GM19238 (cell line): Measurements from ENCODE around the gene BLNK.

ENCODE experiments used
- DNase-seq: peaks from one replicate; pipeline ENCODE4 v3.0.0; 2011; ENCODE audit warnings: low spot score; ENCODE audit not compliant: insufficient read length

The BLNK gene

DNA sequence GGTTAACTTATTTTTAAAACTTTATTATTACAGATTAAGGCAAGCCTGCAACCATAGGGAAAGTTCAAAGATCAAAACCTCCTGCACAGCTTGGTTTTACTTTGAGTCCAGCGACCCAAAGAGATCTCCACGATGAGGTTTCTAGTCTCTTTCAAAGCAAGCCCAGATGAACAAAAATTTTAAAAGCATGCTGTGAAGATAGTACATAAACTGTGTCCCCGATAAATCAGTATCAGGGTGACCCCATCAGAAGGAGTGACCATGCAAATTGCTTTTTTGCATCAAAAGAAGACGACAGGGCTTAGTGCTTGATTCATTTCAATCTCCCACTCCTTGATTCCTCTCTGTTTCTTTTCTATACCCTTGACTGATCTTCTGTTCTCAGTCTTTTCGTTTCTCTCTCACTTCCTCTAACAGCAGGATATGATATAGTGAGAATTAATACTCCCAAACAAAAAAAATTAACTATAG, 16.8 kb upstream of the BLNK start:
- DNase-seq, result no peak

DNA sequence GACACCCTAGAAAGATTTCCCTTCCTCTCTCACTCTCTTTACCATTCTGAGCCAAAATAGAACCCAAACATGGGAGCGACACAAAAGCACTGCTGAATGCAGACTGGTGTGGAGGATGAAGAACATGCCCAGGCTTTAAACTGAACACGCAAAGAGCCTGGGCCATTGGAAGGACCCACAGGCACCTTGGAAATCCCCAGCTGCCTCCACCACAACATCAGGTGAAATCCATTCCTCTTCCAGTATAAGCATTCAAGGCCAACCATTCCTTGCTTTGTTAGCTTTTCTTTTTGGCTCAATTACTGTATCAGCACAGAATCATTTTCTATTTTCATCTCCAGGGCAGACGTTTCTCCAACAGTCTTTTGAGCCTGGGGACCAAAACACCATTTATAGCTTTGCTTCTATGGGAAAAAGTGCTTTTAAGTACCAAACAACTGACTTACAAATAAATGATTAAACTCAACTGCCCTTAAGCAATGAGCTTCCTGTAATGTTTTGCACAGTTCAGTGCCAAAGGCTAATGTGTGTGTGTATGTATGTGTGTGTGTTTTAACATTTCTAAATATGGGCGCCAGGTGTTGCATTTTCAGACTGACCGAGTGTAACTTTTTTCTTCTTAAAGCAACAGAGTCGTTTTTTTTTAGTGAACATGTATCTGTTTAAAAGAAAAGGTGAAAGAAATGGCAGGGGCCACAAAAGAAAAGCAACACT, 16.2 kb upstream of the BLNK start:
- no peak for DNase-seq

DNA sequence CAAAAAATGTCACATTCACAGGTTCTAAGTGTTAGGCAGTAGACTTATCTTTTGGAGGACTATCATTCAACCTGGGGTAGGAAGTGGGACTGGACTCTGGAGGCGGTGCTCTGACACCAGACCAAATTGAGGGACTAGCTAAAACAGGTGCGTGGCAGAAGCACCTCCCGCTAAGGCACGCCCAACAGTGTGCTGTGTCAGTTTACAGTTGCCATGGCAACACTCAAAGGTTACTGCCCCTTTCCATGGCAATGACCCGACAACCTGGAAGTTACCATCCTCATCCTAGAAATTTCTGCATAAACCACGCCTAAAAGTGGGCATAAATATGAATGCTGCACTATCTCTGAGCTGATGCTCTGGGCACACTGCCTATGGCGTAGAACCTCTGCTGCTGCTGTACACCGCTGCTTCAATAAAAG, 14.0 kb upstream of the BLNK start:
- DNase-seq, result no peak

DNA sequence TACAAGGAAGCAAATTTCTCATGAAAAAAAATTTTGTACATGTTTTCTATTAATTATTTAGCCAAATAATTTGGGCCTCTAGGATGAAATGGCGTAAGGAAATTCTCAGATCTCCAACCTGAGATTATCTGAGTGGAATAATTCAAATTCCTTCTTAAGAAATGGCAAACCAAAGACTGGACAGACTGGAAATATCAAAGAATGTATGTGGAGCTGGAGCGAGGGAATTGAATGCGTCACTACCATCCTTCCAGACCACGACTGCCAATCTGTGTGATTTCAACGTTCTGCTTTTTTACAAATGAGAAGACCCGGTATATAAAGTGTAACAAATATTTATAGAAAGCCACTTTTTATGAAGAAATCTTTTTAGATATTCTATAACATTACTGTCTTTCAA, 12.4 kb upstream of the BLNK start:
- no peak for DNase-seq

DNA sequence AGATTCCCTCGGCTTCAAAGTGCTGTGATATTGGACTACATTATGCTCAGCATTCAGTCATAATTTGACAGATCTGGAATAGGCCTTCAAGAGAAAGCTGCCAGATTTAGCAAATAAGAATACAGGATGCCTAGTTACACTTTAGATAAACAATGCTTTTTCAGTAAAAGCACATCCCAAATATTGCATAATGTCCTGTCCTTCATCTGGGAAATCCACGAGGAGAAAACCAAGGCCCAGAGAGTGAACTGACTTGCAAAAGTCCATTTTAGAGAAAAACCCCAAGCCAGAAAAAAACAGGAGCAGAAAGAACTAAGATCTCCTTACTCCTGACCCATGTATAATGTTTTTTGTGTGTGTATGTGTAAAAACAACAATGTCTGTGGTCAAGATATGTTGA, 12.0 kb upstream of the BLNK start:
- DNase-seq, result no peak

DNA sequence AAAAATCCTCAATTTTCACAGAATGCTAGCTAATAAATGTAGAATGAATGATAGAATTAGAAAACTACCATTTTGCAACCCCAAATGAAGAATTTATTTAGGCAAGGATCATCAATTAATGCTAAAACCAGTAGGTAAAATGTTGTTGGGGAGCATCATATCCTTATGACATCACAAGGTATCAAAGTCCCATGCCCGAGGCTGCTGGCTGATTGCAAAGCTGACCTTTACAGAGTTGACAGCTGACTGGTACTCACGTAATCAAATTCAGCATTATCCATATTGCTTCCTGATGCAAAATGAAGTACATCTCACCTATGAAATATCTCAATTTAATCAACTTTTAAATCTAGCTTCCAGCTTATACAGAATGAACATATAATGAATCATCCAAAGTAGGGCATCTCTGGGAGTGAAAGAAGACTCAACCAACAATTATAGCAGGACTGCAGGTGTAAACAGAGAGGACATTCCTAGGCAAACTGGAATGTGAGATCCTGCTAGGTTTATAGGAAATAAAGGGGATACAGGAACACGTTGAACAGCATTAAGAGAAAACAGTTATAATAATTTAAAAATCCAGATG, 10.2 kb upstream of the BLNK start:
- no peak for DNase-seq

DNA sequence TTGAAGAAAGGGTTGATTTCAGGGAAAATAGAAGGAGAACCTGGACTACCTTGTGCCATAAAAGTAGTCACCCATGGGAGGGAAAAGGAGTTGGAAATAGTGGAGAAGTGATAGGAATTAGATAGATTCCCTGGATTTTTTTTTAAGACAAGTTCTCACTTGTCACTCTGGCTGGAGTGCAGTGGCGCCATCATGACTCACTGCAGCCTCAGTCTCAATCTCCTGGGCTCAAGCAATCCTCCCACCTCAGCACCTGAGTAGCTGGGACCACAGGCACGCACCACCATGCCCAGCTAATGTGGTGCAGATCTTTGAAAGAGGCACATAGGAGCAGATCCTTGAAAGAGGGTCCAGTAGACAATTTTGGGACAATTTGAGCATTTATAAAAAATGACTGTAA, 9.5 kb upstream of the BLNK start:
- no peak for DNase-seq

DNA sequence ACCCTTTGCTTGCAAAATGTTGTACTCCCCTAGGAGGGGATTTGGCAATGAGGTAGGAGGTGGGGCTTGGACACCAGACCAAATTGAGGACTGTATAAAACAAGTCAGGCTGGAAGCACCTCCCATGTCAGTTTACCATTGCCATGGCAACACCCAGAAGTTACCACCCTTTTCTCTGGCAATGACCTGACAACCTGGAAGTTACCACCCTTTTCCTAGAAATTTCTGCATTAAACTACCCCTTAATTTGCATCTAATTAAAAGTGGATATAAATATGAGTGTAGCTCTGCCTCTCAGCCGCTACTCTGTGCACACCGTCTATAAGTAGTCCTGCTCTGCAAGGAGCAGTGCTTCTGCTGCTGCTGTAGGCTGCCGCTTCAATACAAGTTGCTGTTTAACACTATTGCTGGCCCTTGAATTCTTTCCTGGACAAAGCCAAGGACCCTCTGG, 7.8 kb upstream of the BLNK start:
- DNase-seq, result no peak

DNA sequence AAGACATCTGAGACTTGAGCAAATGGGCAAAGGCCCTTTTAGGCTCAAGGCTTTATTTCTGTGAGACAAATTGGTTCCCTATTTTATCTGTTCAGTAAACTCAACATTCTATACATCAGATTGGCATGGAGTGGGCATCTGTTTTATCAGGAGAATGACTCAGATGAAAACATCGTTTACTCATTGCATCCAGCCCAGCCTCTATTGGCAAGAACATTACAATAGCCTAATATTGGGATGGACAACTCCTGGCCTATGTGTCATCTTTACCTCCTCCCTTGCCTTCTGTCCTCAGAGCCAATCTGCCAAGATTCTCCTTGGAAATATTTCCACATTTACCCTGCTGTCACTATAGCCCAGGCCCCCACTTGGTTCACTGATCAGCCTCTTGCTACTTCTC, 5.5 kb upstream of the BLNK start:
- DNase-seq, result no peak

DNA sequence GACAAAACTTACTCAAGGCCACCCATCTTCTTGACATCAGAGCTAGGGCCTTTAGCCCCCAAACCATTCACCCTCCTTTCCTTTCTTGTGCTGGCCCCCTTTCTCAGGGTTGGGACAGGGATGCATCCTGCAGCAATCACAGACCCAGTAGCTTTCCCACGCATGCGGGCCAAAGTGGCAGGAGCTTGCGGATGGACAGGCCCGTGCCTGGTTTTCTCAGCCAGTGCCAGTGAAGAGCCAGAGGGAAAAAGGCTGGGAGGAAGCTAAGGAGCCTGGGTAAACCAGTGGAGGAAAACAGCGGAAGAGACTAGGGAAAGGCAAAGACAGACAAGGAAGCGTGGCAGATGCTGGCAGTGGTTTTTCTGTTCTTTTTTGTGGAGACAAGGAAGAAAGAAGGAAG, 5.1 kb upstream of the BLNK start:
- DNase-seq, result no peak

DNA sequence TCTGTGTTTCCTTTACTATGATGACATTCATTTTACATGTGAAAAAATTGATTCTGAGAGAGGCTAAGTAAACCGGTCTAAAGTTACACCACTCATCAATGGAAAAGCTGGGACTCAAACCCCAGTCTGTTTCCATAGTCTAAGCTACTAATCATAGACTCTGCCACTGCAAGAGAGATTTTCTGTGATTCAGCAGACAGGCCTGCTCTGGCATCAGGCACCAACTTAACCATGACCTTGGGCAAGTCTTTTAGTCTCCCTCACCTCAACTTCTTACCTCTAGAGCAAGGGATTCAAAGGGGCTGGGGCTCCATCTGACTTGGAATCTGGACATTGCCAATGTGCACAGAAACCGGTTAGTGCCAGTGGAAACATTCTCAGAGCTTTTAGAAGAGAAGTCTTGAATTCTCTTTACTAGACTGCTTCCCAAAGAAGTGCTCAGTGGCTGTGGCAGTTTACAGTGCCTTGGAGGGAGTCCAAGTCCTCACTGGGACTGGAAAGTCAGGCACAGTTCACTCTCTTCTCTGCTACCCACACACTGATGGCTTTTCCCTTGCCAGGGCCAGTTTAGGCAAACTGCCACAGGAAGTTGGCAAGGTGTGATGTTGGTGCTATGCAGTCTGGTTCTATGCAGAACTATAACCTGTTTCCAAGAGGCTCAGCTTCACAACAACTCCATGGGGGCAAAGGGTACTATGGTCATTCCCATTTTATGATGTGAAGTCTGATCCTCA, 4.5 kb upstream of the BLNK start:
- no peak for DNase-seq

DNA sequence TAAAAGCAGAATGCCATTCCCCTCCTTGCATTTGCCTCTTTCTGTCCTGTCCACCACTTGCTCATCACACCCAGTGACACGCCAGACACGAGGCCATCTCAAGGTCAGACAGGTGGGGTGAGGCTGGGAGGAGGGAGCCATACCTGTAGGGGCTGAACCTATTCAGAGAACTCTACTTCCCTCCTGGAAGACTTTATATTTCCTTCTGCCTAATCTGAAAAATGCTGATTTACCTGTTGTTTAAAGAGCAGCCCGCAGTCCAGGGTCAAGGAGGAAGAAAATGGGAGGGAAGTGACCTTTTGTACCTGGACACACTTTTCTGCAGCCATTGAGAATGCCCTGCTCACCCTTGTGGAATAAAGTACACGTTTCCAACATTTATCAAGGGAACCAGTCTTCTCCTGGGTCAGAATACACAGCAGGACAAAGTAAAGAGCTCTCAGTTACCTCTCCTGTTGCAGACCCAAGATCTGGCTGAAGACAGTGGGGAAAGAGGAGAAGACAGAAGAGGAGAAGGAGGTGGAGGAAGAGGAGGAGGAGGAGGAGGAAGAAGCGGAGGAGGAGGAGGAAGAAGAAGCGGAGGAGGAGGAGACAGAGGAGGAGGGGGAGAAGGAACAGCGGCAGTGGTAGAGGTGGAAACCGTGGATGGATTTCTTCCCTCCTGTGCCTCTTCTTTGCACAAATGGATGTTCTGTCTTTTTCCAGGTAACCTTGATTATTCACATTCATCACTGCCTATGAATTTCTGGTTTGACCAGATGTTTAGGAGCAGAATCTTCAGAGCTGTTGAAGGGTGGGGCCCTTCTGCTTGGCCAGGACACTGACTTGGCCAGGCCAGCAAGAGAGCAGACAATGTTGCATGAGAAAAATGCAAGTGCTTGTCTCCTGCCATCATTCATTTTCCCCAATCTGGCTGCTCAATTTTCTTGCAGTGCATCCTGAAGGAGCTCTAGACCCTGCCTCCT, 1.2 kb upstream of the BLNK start:
- no peak for DNase-seq

DNA sequence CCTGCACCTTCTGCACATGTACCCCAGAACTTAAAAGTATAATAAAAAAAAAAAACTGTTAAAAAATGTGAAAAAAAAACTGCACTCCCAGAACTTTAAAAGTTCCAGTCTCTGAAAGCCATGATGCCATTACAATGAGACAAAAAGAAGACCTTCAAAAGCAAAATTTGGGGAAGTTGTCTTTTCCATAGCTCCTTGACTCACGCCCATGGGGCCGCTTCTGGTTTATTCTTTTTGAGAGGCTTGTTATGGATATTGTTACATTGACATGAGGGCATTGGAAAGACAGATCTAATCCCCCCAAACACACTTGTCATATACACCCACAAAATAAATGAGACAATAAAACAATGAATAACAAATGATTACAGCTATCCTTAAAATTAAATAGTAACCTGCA, 798 bp downstream of the BLNK start:
- no peak for DNase-seq

DNA sequence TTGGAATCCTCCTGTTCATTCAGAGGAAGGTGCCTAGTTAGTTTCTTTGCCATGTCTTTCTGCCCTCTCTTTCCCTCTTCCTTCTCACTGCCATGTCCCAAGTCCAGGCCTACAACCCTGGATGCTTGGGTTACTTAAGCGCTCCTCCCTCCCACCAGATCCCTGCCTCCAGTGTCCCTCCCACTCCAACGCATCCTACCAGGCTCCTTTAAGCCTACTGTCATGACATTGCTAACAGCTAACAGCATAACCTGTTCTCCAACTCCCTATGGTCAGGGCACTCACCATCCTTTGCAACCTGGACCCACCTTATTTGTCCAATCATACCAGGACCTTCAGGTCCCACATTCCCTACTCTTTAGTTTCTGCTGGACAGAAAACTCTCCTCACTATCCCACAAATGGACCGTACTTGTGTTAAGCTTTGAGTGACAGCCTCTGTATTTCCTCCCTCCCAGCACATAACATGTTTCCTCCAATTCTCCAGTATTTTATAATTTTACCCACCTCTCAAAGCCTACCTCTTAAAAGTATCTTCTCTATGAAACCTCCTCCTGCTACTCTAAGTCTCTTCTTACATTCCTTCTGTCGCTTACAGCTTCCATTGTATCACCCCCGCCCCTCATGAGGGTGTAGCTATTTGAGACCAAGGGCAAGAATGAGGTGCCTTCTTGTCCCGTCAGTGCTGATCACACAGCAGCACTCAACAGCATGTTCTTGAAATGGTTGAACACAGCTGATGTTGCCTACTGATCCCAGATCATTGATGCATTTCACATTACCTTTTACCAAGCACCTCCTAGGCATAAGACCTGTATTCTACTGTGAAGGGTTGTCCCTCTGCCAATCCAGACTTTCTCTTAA, 1.7 kb downstream of the BLNK start:
- no peak for DNase-seq

DNA sequence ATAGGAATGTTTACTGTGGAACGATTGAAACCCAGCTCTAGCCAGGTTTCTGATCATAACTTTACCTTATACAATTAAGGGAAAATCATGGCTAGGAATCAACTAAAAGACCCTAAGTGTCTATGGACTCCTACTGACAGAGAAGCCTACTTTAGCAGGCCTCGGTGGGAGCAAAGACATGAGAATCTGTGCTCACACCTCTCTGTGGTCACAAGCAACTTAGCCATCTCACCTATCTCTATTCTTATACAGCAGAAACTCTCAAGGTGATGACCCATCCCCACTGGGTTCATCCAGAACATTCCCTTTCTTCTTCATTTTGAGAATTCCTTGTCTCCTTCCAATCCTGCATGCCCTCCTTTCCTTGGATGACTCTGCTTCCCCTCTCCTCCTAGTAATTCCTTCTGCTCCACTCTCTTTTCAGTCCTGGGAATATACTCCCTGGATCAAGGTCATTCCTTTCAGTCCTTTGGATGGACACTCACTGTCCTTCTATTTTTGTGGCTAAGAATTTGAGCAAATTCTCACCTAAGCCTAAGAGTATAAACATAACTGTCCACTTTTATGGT, 2.9 kb downstream of the BLNK start:
- DNase-seq, result no peak

DNA sequence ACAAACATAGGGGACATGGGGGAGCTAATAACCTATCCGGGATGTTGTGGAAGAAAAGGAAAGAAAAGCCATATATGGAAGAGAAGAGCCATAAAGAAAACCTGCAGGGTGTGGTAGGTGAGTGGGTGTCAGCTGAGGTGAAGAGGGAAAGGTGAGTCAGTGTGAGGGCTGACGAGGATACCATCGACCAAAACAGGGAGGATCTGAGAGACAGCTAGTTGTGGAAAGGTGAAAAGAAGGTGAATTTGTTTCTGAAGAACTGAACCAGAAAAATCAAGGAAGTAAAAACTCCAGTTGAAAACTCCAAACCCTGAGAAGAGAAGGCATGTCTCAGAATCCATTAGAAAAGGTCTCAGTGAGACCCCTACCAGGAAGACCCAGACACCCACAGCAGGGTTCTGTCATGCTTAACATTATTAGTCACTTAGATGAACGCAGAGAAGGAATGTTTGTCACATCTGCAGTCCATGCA, 4.1 kb downstream of the BLNK start:
- no peak for DNase-seq

DNA sequence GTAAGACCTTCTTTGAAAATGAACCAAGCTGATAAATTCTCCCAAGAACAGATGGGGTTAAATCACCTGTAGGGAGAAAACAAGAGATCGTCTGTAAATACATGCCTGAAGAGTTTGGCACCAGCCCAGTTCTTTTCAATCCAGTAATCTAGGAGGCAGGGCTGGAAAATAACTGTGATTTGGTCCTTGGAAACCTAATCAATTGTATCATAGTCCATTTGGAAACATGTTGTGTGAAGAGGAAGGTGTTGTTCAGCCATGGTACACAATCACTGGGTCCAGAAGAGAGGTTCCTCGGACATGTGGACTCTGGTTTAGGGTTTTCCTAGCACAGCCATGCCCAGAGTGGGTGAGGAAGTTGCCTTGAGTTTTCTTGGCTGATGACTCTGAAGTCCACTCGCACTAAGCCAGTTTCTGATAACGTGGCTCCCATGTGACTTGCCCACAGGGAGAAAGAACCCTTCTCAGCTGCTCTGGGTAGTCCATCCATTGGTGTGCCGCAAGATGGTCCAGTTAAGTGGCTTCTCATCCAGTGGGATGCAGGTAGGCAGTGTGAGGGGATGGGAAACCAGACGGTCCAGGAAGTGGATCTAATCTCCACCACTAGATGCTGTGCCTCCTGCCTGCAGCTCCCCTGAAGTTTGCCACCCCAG, 5.1 kb downstream of the BLNK start:
- no peak for DNase-seq

DNA sequence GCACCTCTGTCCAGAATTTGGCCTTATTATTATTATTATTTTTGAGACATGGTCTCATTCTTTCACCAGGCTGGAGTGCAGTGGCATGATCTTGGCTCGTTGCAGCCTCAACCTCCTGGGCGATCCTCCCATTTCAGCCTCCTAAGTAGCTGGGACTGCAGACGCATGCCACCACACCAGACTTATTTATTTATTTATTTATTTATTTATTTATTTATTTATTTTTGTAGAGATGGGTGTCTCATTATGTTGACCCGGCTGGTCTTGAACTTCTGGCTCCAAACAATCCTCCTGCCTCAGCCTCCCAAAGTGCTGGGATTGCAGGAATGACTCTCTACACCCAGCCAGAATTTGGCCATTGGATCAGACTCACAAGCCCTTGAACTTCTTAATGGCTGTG, 6.4 kb downstream of the BLNK start:
- no peak for DNase-seq

DNA sequence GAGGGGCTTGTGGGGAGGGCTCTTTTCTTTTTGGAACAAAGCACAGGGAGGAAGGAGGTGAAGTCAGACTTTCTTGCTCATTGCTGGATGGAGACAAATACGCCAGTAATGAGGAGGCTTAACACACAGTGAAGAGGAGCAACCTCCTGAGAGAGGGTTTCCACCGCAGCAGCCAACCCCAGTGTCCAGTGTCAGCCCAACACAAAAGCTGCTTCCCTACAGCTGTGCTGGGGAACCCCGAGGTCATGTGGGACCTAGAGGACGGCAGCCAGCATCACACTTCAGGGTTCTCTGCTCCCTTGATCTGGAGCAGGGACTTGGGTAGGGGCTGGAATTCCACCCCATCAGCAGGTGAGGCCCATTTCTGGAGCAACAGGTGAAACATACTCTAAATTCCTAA, 7.7 kb downstream of the BLNK start:
- no peak for DNase-seq

DNA sequence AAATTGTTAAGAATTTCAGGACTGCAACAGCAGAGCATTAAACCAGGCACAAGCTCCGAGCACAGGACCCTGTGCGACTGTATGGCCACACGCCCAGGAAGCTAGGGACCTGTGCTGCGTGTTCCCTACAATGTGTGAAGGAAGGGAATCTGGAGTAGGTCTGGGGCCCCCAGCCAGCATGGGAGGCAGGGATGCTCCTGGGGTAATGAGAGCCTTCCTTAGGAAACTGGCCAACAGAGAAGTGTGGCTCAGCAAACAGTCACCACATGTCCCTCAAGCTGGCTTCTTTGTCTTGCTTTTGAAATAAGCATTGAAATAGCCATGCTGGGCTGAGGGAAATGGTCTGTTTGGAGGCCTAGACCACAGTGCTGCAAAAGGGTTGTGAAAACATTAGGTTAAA, 8.2 kb downstream of the BLNK start:
- no peak for DNase-seq
